ENCODE results near the gene KPNA2. TPM values are rescaled to one million over a fixed set of nuclear protein-coding genes. Genes with fewer than 3 reads are reported as not detected.

Gene KPNA2
- total RNA-seq, 1 donor from 2014 or later = 100 TPM

DNA sequence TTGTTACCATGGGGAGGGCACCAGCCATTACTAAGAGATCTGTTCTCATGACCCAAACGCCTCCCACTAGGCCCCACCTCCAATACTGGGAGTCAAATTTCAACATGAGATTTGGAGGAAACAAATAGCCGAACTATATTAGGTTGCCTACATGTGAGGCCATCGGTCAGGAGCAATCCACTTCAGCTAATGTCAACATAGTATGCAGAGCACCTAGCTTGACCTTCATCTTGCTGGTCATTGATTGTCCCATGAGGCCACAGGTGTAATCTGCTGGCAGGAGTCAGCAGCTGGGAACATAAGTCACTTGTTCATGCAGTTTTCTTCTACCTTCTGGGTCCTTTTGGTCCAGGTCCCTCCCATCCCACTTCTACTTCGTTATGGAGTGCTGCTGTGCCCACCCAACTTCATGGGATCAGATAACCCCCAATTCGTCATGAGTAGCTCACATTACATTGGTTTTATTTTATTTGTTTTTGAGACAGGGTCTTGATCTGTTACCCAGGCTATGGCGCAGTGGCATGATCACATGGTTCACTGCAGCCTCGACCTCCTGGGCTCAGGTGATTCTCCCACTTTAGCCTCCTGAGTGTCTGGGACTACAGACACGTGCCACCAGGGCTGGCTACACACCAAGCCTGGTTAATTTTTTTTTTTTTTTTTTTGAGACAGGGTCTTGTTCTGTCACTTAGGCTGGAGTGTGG, 5.9 kb upstream of the KPNA2 start:
- Mint-ChIP-seq H3K27me3 (ENCODE audit: low read depth) (no peaks in the 10 kb centered on the region), H3K36me3 (no peaks in the 10 kb centered on the region), H3K4me3 (no peak overlapping the region), H3K27ac (no peak overlapping the region), H3K9me3 (no peaks in the 10 kb centered on the region), H3K4me1 (peaks cover 11% of the 10 kb centered on the region)
- TF ChIP-seq, protein P1, sequence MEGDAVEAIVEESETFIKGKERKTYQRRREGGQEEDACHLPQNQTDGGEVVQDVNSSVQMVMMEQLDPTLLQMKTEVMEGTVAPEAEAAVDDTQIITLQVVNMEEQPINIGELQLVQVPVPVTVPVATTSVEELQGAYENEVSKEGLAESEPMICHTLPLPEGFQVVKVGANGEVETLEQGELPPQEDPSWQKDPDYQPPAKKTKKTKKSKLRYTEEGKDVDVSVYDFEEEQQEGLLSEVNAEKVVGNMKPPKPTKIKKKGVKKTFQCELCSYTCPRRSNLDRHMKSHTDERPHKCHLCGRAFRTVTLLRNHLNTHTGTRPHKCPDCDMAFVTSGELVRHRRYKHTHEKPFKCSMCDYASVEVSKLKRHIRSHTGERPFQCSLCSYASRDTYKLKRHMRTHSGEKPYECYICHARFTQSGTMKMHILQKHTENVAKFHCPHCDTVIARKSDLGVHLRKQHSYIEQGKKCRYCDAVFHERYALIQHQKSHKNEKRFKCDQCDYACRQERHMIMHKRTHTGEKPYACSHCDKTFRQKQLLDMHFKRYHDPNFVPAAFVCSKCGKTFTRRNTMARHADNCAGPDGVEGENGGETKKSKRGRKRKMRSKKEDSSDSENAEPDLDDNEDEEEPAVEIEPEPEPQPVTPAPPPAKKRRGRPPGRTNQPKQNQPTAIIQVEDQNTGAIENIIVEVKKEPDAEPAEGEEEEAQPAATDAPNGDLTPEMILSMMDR (IDR thresholded peaks at IDR 0.05; ENCODE audit: unreplicated experiment) = no peak
- DNase-seq (ENCODE audit: low spot score in 2 of 2, unreplicated experiment in 2 of 2) = no peak

DNA sequence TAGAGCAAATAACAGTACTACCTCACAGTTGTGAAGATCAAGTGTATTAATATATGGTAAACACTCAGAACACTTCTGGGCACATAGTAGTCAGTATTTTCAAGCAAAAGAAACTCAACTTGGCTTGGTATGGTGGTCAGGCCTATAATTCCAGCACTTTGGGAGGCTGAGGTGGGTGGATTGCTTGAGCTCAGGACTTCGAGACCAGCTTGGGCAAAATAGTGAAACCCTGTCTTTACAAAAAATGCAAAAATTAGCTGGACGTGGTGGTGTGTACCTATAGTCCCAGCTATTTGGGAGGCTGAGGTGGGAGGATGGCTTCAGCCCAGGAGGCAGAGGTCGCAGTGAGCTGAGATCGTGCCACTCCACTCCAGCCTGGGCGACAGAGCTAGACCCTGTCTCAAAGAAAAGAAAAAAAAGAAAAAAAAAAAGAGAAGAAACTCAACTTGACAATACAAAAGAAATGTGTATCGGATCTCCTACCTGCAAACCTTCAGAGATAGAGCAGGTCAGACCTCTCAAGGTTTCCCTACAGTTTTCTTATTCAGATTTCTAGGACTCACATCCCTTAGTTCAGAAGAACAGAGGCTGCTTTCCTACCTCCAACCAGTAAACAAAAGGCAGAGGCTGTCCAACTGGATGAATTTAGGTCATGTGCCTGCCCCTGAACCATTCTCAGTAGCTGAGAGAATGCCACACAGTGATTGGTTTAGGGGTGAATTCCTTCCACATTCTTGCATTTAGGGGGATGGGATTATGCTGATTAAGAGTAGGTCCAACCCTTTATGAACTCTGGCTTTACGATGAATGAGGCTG, 1.7 kb upstream of the KPNA2 start:
- peaks cover 30% of the 10 kb centered on the region for H3K4me1 Mint-ChIP-seq
- peak overlapping the region; percentile 95 for H3K27ac Mint-ChIP-seq
- peak overlapping the region; percentile 20 for H3K4me3 Mint-ChIP-seq
- no peak for DNase-seq (ENCODE audit: low spot score in 2 of 2, unreplicated experiment in 2 of 2)
- H3K27me3 Mint-ChIP-seq (ENCODE audit: low read depth) = no peaks in the 10 kb centered on the region
- no peaks in the 10 kb centered on the region for H3K9me3 Mint-ChIP-seq
- peaks cover 5% of the 10 kb centered on the region for H3K36me3 Mint-ChIP-seq
- TF ChIP-seq, protein P1 (IDR thresholded peaks at IDR 0.05; ENCODE audit: unreplicated experiment) = no peak

DNA sequence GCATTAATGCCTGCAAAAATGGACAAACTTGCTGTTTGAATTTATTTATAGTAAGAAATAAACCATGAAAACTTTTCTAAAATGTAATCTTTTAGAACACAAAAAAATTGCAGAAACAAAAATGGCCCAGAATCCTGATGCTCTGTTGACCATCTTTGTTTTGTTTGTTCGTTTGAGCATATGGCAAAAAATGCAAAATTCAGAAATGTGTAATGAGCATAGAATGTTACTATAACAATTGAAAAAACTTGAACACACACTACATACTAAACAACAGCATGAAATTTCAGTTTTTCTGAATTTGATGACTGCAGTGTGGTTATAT, 1.1 kb upstream of the KPNA2 start:
- Mint-ChIP-seq H3K4me1 (peaks cover 30% of the 10 kb centered on the region), H3K27ac (peak overlapping the region; percentile 95)

DNA sequence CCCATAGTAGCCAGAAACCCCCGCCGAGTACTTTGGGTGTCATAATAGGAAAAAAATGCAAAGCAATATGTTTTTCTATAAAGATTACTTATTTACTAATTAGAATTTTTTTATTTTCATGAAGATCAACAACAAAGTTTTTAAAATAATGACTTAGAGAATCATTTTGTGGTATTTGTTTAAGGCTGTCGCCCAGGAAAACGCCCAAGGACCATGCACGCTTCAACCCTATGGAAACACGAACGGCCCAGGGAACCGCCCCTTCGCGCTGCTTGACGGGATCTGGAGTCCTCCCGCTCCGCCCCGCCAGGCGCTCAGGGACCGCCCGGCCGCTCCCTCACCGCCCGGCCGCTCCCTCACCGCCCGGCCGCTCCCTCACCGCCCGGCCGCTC, 408 bp upstream of the KPNA2 start:
- Mint-ChIP-seq H3K9me3 (no peaks in the 10 kb centered on the region), H3K4me1 (peaks cover 30% of the 10 kb centered on the region), H3K4me3 (peak overlapping the region; percentile 96), H3K36me3 (peaks cover 9% of the 10 kb centered on the region), H3K27ac (peak overlapping the region; percentile 96), H3K27me3 (ENCODE audit: low read depth) (no peaks in the 10 kb centered on the region)
- TF ChIP-seq, protein P1 (IDR thresholded peaks at IDR 0.05; ENCODE audit: unreplicated experiment) = no peak
- peak; percentile 86 to 89 for DNase-seq (ENCODE audit: low spot score in 2 of 2, unreplicated experiment in 2 of 2)

More for the DNA sequence above, 1.1 kb upstream of the KPNA2 start:
- no peak for DNase-seq (ENCODE audit: low spot score in 2 of 2, unreplicated experiment in 2 of 2)
- Mint-ChIP-seq H3K27me3 (ENCODE audit: low read depth) (no peaks in the 10 kb centered on the region), H3K4me3 (peak overlapping the region; percentile 20), H3K9me3 (no peaks in the 10 kb centered on the region), H3K36me3 (peaks cover 7% of the 10 kb centered on the region)
- TF ChIP-seq, protein P1 (IDR thresholded peaks at IDR 0.05; ENCODE audit: unreplicated experiment) = no peak

DNA sequence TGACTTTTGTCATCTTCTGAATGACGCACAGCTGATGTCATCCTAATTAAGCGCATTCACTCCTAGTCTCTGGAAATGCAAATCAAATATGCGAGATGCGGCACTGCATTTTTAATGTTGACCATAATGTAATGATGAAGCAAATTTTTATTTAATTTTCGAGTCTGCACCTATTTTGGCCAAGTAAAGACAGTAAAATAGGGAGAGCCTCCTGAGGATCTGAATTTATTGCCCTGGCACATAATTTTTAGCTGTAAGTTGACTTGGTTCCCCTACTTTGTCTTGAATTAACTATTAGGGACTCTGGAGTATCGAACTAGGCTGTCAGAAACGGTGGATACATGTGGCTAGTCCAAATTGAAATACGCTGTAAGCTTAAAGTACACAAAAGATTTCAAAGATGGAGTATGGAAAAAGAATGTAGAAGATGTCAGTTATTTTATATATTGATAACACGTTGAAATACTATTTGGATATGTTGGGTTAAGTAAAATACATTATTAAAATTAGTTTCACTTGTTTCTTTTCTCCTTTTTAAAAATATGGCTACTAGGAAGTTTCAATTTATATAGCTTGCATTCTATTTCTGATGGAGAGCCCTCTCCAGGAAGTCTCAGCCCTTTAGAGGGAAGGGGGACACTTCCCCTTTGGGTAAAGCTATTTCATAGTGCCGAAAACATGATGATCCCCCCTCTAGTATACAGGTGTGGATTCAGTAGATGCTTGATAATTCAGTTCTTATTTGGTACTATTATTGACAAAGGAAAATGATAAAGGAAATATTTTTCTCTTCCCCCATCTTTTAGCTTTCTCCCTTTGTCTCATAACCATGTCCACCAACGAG, 991 bp downstream of the KPNA2 start:
- H3K27ac Mint-ChIP-seq = peak overlapping the region; percentile 96
- peak overlapping the region; percentile 96 for H3K4me3 Mint-ChIP-seq
- TF ChIP-seq, protein P1 (IDR thresholded peaks at IDR 0.05; ENCODE audit: unreplicated experiment) = no peak
- DNase-seq (ENCODE audit: low spot score in 2 of 2, unreplicated experiment in 2 of 2) = no peak
- no peaks in the 10 kb centered on the region for H3K27me3 Mint-ChIP-seq (ENCODE audit: low read depth)
- peaks cover 14% of the 10 kb centered on the region for H3K36me3 Mint-ChIP-seq
- H3K9me3 Mint-ChIP-seq = no peaks in the 10 kb centered on the region
- H3K4me1 Mint-ChIP-seq = peaks cover 30% of the 10 kb centered on the region

Data from mesothelial cell of epicardium (in vitro differentiated cells).